ENCODE data around the gene PTPRS.

DNA sequence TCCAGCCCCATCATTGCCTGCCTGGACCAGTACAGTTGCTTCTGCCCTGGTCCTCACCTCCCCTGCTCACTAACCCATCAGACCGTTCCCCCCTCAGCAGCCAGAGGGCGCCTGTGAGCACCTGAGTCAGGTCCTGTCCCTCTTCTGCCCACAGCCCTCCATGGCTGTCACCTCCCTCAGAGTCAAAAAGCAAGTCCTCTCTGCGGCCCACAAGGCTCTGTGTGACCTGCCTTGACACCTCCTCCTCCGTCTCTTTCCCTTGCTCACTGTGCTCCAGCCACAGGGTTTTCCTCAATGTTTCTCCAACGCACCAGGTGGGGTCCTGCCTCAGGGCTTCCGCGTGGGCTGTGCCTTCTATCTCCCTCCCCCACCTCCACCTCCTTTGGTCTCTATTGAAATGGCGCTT is 29.4 kb upstream of the PTPRS start:
- TF ChIP-seq, protein P1, sequence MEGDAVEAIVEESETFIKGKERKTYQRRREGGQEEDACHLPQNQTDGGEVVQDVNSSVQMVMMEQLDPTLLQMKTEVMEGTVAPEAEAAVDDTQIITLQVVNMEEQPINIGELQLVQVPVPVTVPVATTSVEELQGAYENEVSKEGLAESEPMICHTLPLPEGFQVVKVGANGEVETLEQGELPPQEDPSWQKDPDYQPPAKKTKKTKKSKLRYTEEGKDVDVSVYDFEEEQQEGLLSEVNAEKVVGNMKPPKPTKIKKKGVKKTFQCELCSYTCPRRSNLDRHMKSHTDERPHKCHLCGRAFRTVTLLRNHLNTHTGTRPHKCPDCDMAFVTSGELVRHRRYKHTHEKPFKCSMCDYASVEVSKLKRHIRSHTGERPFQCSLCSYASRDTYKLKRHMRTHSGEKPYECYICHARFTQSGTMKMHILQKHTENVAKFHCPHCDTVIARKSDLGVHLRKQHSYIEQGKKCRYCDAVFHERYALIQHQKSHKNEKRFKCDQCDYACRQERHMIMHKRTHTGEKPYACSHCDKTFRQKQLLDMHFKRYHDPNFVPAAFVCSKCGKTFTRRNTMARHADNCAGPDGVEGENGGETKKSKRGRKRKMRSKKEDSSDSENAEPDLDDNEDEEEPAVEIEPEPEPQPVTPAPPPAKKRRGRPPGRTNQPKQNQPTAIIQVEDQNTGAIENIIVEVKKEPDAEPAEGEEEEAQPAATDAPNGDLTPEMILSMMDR (IDR thresholded peaks at IDR 0.05), result peak in 1 of 4 experiments; percentile 24
- TF ChIP-seq EP300 (IDR thresholded peaks at IDR 0.05), result no peak

Data from sigmoid colon (tissue), 4 donors.